ENCODE data around the gene SEC16B. TPM values are rescaled to one million over a fixed set of nuclear protein-coding genes. Genes with fewer than 3 reads are reported as not detected.
A peak's percentile ranks its signal among the peaks of the same experiment; 100 is the strongest.

The SEC16B gene
- total RNA-seq, 1 donor from 2014 or later = 0.64 TPM

DNA sequence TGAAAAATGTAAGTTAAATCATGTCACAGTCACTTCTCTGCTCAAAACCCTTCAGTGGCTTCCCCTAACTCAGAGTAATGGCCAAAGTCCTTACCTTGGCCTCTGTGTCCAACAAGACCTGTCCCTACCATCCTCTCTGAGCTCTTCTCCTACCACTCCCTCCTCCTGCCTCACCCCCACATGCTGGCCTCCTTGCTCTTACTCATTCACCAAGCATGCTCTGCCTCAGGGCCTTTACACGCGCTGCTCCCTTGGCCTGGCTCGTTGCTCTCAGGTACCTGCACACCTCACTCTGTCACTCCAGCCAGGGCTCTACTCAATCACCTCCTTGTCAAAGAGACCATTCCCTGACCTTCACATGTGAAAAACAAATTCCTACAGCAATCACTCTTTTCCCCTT lies 54.2 kb downstream of the SEC16B start:
- Mint-ChIP-seq H3K4me3 (ENCODE audit: unreplicated experiment) (no peak overlapping the region), H3K27me3 (ENCODE audit: unreplicated experiment) (peaks cover 21% of the 10 kb centered on the region), H3K36me3 (ENCODE audit: unreplicated experiment) (no peaks in the 10 kb centered on the region), H3K4me1 (ENCODE audit: unreplicated experiment) (no peaks in the 10 kb centered on the region), H3K9me3 (ENCODE audit: unreplicated experiment) (no peaks in the 10 kb centered on the region), H3K27ac (ENCODE audit: unreplicated experiment) (no peak overlapping the region)
- TF ChIP-seq CTCF (IDR thresholded peaks at IDR 0.05) = no peak
- no peak for DNase-seq (ENCODE audit: extremely low spot score, unreplicated experiment)

- Mint-ChIP-seq H3K9me3 (ENCODE audit: unreplicated experiment) (no peaks in the 10 kb centered on the region), H3K4me1 (ENCODE audit: unreplicated experiment) (no peaks in the 10 kb centered on the region), H3K27me3 (ENCODE audit: unreplicated experiment) (peaks cover 17% of the 10 kb centered on the region), H3K4me3 (ENCODE audit: unreplicated experiment) (no peak overlapping the region), H3K36me3 (ENCODE audit: unreplicated experiment) (no peaks in the 10 kb centered on the region), H3K27ac (ENCODE audit: unreplicated experiment) (no peak overlapping the region)
- TF ChIP-seq CTCF (IDR thresholded peaks at IDR 0.05) = no peak
- DNase-seq (ENCODE audit: extremely low spot score, unreplicated experiment) = no peak
Measured at GRCh38 chr1:177914603-177915002, 55.3 kb downstream of the SEC16B start.

- H3K27ac Mint-ChIP-seq (ENCODE audit: unreplicated experiment) = no peak overlapping the region
- no peak for DNase-seq (ENCODE audit: extremely low spot score, unreplicated experiment)
- no peaks in the 10 kb centered on the region for H3K4me1 Mint-ChIP-seq (ENCODE audit: unreplicated experiment)
- peaks cover 20% of the 10 kb centered on the region for H3K27me3 Mint-ChIP-seq (ENCODE audit: unreplicated experiment)
- no peak overlapping the region for H3K4me3 Mint-ChIP-seq (ENCODE audit: unreplicated experiment)
- H3K9me3 Mint-ChIP-seq (ENCODE audit: unreplicated experiment) = no peaks in the 10 kb centered on the region
- peak; percentile 42 for TF ChIP-seq CTCF (IDR thresholded peaks at IDR 0.05)
- H3K36me3 Mint-ChIP-seq (ENCODE audit: unreplicated experiment) = no peaks in the 10 kb centered on the region
Measured at GRCh38 chr1:177913762-177914540, 55.9 kb downstream of the SEC16B start.

DNA sequence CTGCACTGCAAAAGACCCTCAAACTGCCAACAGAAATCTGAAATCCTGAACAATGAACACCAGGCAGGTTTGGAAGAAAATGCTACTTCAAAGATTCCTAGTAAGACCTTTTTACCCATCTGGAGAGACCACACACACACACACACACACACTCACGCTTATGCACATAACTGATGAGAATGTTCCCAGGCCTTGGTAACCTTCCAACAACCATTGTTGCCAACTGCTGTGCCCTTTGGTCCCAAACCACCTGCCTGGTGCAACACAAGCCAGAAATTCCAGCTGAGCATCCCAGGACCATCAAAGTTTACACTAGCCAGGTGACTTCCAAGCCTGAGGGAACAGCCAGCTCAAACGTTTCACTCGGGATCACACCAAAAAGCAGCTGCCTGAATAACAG lies 56.9 kb downstream of the SEC16B start:
- DNase-seq (ENCODE audit: extremely low spot score, unreplicated experiment) = no peak
- H3K4me1 Mint-ChIP-seq (ENCODE audit: unreplicated experiment) = no peaks in the 10 kb centered on the region
- H3K9me3 Mint-ChIP-seq (ENCODE audit: unreplicated experiment) = no peaks in the 10 kb centered on the region
- H3K36me3 Mint-ChIP-seq (ENCODE audit: unreplicated experiment) = no peaks in the 10 kb centered on the region
- no peak overlapping the region for H3K27ac Mint-ChIP-seq (ENCODE audit: unreplicated experiment)
- H3K4me3 Mint-ChIP-seq (ENCODE audit: unreplicated experiment) = no peak overlapping the region
- H3K27me3 Mint-ChIP-seq (ENCODE audit: unreplicated experiment) = peaks cover 18% of the 10 kb centered on the region
- no peak for TF ChIP-seq CTCF (IDR thresholded peaks at IDR 0.05)

- TF ChIP-seq CTCF (IDR thresholded peaks at IDR 0.05) = no peak
- no peaks in the 10 kb centered on the region for H3K36me3 Mint-ChIP-seq (ENCODE audit: unreplicated experiment)
- H3K27ac Mint-ChIP-seq (ENCODE audit: unreplicated experiment) = no peak overlapping the region
- DNase-seq (ENCODE audit: extremely low spot score, unreplicated experiment) = no peak
- peaks cover 24% of the 10 kb centered on the region for H3K27me3 Mint-ChIP-seq (ENCODE audit: unreplicated experiment)
- H3K4me3 Mint-ChIP-seq (ENCODE audit: unreplicated experiment) = no peak overlapping the region
- no peaks in the 10 kb centered on the region for H3K9me3 Mint-ChIP-seq (ENCODE audit: unreplicated experiment)
- H3K4me1 Mint-ChIP-seq (ENCODE audit: unreplicated experiment) = no peaks in the 10 kb centered on the region
Measured at GRCh38 chr1:177909416-177909815, 60.4 kb downstream of the SEC16B start.
